IMR-90 (cell line): ENCODE data around the gene PLEKHG4. TPM values are rescaled to one million over a fixed set of nuclear protein-coding genes. Genes with fewer than 3 reads are reported as not detected.

ENCODE experiments used
- ATAC-seq: fragments of 200-7000 bp; cut with Tn5 transposase; 2 replicates; pipeline ENCODE4 v1.9.1; 2020; ENCODE audit warnings: low read depth, mild to moderate bottlenecking, moderate library complexity
- BruUV-seq: library from RNA; stranded (reverse); fragments of 400-500 nt; replicated peaks from 2 replicates; lab custom pipeline; 2021; lab: Mats Ljungman, UMichigan
- CTCF ChIA-PET: fragments of 300-600 bp; formaldehyde crosslinking; extraction: SDS; loops from one replicate; lab custom pipeline; 2021; ENCODE audit warnings: antibody characterized with exemption; lab: Yijun Ruan, JAX
- POLR2A ChIA-PET: fragments of 300-600 bp; sonication (Branson Sonifier 250); formaldehyde crosslinking; loops from one replicate; lab custom pipeline; 2022; ENCODE audit warnings: antibody characterized with exemption; ENCODE audit not compliant: unreplicated experiment; lab: Charles Lee
- DNase-seq: peaks from one replicate; pipeline ENCODE4 v3.0.0; 2013
- H2AFZ ChIP-seq: replicated peaks from 2 replicates; pipeline ENCODE3; 2013; ENCODE audit warnings: low read length, mild to moderate bottlenecking; ENCODE audit not compliant: poor library complexity
- H2AK5ac ChIP-seq: 2 replicates; pipeline ENCODE4 v1.6.1; 2013; ENCODE audit warnings: low read depth, low read length, inconsistent platforms
- H2AK9ac ChIP-seq: replicated peaks from 2 replicates; pipeline ENCODE3; 2013; ENCODE audit warnings: mild to moderate bottlenecking, low read depth, low read length, moderate library complexity; ENCODE audit not compliant: poor library complexity
- H2BK120ac ChIP-seq: 2 replicates; pipeline ENCODE4 v1.6.1; 2013; ENCODE audit warnings: low read depth, low read length, inconsistent platforms
- H2BK15ac ChIP-seq: 3 replicates; pipeline ENCODE4 v1.6.1; 2013; ENCODE audit warnings: low read depth, low read length, inconsistent platforms
- H2BK20ac ChIP-seq: 2 replicates; pipeline ENCODE4 v1.6.1; 2013; ENCODE audit warnings: low read depth, mild to moderate bottlenecking, inconsistent platforms, low read length, moderate library complexity
- H2BK5ac ChIP-seq: 2 replicates; pipeline ENCODE4 v1.6.1; 2013; ENCODE audit warnings: mild to moderate bottlenecking, low read depth, low read length, inconsistent platforms; ENCODE audit not compliant: poor library complexity, severe bottlenecking
- H3K14ac ChIP-seq: replicated peaks from 2 replicates; pipeline ENCODE4 v1.6.1; 2013; ENCODE audit warnings: low read depth, low read length, inconsistent platforms
- H3K18ac ChIP-seq: 2 replicates; pipeline ENCODE4 v1.6.1; 2013; ENCODE audit warnings: low read depth, low read length, control low read depth
- H3K23ac ChIP-seq: 2 replicates; pipeline ENCODE4 v1.6.1; 2013; ENCODE audit warnings: low read depth, low read length, inconsistent platforms
- H3K27ac ChIP-seq: 2 replicates; pipeline ENCODE4 v1.5.1; 2013; ENCODE audit warnings: mild to moderate bottlenecking, control low read depth, low read length; ENCODE audit not compliant: insufficient read depth
- H3K27me3 ChIP-seq: 2 replicates; pipeline ENCODE4 v1.6.1; 2013; ENCODE audit warnings: low read length; ENCODE audit not compliant: control insufficient read depth, insufficient read depth
- H3K36me3 ChIP-seq: 2 replicates; pipeline ENCODE4 v1.6.1; 2013; ENCODE audit warnings: low read length, mixed read lengths; ENCODE audit not compliant: control insufficient read depth, insufficient read depth
- H3K4ac ChIP-seq: 2 replicates; pipeline ENCODE4 v1.6.1; 2013; ENCODE audit warnings: low read depth, low read length, inconsistent platforms
- H3K4me1 ChIP-seq: 2 replicates; pipeline ENCODE4 v1.6.1; 2013; ENCODE audit warnings: low read length, mixed read lengths; ENCODE audit not compliant: control insufficient read depth, insufficient read depth
- H3K4me2 ChIP-seq: 2 replicates; pipeline ENCODE4 v1.6.1; 2013; ENCODE audit warnings: low read depth, mild to moderate bottlenecking, control low read depth, low read length, moderate library complexity
- H3K4me3 ChIP-seq: 2 replicates; pipeline ENCODE4 v1.5.1; 2013; ENCODE audit warnings: low read depth, mild to moderate bottlenecking, control low read depth, low read length, moderate library complexity; ENCODE audit not compliant: insufficient read depth
- H3K56ac ChIP-seq: 2 replicates; pipeline ENCODE4 v1.6.1; 2013; ENCODE audit warnings: low read length, inconsistent platforms; ENCODE audit not compliant: insufficient read depth; ENCODE audit errors: extremely low read depth
- H3K79me1 ChIP-seq, 2 experiments: 2 replicates each; pipeline ENCODE4 v1.6.1; 2013; ENCODE audit warnings: low read length in 2 of 2, inconsistent platforms in 1 of 2, low read depth in 1 of 2
- H3K9ac ChIP-seq: 2 replicates; pipeline ENCODE4 v1.6.1; 2013; ENCODE audit warnings: low read depth, low read length, control low read depth
- H3K9me1 ChIP-seq: 2 replicates; pipeline ENCODE4 v1.6.1; 2013; ENCODE audit warnings: low read length, inconsistent platforms; ENCODE audit not compliant: insufficient read depth
- H3K9me3 ChIP-seq: 2 replicates; pipeline ENCODE4 v1.6.1; 2013; ENCODE audit warnings: low read length; ENCODE audit not compliant: control insufficient read depth, insufficient read depth
- H4K20me1 ChIP-seq: 2 replicates; pipeline ENCODE4 v1.6.1; 2013; ENCODE audit warnings: low read length, inconsistent platforms; ENCODE audit not compliant: insufficient read depth
- H4K5ac ChIP-seq: 2 replicates; pipeline ENCODE4 v1.6.1; 2013; ENCODE audit warnings: mild to moderate bottlenecking, low read depth, low read length, control low read depth
- H4K8ac ChIP-seq, 2 experiments: 2 replicates each; pipeline ENCODE4 v1.6.1; 2013; ENCODE audit warnings: low read depth in 2 of 2, low read length in 2 of 2, control low read depth in 1 of 2, inconsistent platforms in 1 of 2
- H4K91ac ChIP-seq: 2 replicates; pipeline ENCODE4 v1.6.1; 2013; ENCODE audit warnings: low read depth, low read length, inconsistent platforms; ENCODE audit not compliant: insufficient read depth
- MXI1 ChIP-seq: IDR thresholded peaks from 2 replicates; pipeline ENCODE4 v1.6.1; 2012; ENCODE audit warnings: low read depth, mild to moderate bottlenecking, low read length, moderate library complexity, borderline replicate concordance
- WGBS, 2 experiments: methylation state at CpG; one replicate each; pipeline versions ENCODE4 v1.1.5 to v1.1.7; 2013; ENCODE audit warnings: missing lambda C conversion rate in 2 of 2; ENCODE audit not compliant: insufficient read length in 1 of 2; ENCODE audit errors: extremely low coverage in 2 of 2; 5-methylcytosine and 5-hydroxymethylcytosine counted together
- dilution Hi-C: fragments of 300-500 bp; cut with HindIII; formaldehyde crosslinking; loops from one replicate; pipeline ENCODE4 v1.14.3; 2018; ENCODE audit warnings: low sequenced_read_pairs; ENCODE audit not compliant: unreplicated experiment
- in situ Hi-C: fragments of 300-500 bp; cut with MboI; formaldehyde crosslinking; loops from 3 replicates; pipeline ENCODE4 v1.14.3; 2019; ENCODE audit warnings: low sequenced_read_pairs, inconsistent platforms, mixed read lengths
- intact Hi-C: fragments of 100-400 bp; cut with micrococcal nuclease; formaldehyde crosslinking; loops from 2 replicates; pipeline ENCODE4 v1.10.0; 2022
- polyA plus RNA-seq, 3 experiments: library from polyadenylated mRNA; depleted of rRNA; stranded (reverse); fragments of >200 nt; gene quantifications; 2 replicates each; pipeline ENCODE4 v1.2.3, GENCODE V29; 2012; ENCODE audit warnings: low replicate concordance in 1 of 3
- total RNA-seq: library from RNA; depleted of rRNA; stranded (reverse); fragments of >200 nt; gene quantifications from 2 replicates; pipeline ENCODE4 v1.2.3, GENCODE V29; 2012
- TF ChIP-seq, protein P1 (sequence below): conservative IDR thresholded peaks from 2 replicates; pipeline ENCODE4 v1.5.1; 2012; ENCODE audit warnings: mild to moderate bottlenecking, low read depth, low read length, improper control_type of control experiment

Gene PLEKHG4
- total and polyA plus RNA-seq, 2 of the 4 experiments (the other 2 are of a cell fraction): 14.0 to 50.7 TPM

DNA sequence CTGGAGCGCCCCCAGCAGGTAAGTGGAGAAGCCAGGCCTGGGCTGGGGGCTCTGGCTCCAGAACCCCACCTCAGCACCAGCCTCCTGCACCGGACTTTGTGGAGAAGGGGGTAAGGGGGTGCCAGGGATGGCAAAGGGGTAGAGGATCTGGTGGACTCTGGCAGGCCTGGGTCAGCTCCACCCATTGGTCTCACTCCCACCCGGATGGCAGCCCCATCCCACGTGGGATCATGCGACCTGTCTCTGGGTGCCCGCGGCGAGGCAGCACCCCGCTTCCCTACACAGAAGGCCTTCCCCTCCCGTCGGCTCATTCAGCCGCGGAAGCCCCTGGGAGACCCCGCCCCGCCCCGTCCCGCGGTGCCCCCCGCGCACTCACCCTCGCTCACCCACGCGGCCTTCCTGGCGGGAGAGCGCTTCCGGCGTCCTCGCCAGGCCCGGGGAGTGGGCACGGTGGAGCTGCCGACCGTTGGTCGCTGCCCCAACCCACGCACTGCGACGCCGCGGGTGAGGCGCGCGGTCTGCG lies 498 bp upstream of the PLEKHG4 start:
- H2AK5ac ChIP-seq: peak overlapping the region; percentile 98
- peak overlapping the region; percentile 91 for H3K27ac ChIP-seq
- H2BK120ac ChIP-seq: peak overlapping the region; percentile 99
- dilution Hi-C loops (no loop called here), in situ Hi-C loops (no loop called here), intact Hi-C loops (no loop called here)
- H3K9me3 ChIP-seq: no peaks in the 10 kb centered on the region
- H3K9me1 ChIP-seq: peaks cover 29% of the 10 kb centered on the region
- no TSS peak for BruUV-seq
- peak overlapping the region; percentile 92 for H2AFZ ChIP-seq
- DNase-seq (no peak), ATAC-seq (peak; percentile 8)
- peak overlapping the region; percentile 99 for H2BK20ac ChIP-seq
- H2AK9ac ChIP-seq: peak overlapping the region; percentile 94
- peak overlapping the region; percentile 97 for H4K91ac ChIP-seq
- 0 out of 2 replicates have a peak, but pooled peaks cover 3% of the 10 kb centered on the region for H3K36me3 ChIP-seq
- peak overlapping the region; percentile 66 for H3K18ac ChIP-seq
- 0 out of 2 replicates have a peak, but pooled peaks cover 4% of the 10 kb centered on the region for H4K20me1 ChIP-seq
- CTCF ChIA-PET: no interaction called here
- peaks cover 13 to 33% of the 10 kb centered on the region in 2 experiments; a peak in 3 of 4 replicates for H3K79me1 ChIP-seq
- peak overlapping the region; percentile 92 for H3K56ac ChIP-seq
- H3K4me3 ChIP-seq: peak overlapping the region; percentile 45
- peak overlapping the region; percentile 94 for H2BK15ac ChIP-seq
- no peak for TF ChIP-seq MXI1
- TF ChIP-seq, protein P1, sequence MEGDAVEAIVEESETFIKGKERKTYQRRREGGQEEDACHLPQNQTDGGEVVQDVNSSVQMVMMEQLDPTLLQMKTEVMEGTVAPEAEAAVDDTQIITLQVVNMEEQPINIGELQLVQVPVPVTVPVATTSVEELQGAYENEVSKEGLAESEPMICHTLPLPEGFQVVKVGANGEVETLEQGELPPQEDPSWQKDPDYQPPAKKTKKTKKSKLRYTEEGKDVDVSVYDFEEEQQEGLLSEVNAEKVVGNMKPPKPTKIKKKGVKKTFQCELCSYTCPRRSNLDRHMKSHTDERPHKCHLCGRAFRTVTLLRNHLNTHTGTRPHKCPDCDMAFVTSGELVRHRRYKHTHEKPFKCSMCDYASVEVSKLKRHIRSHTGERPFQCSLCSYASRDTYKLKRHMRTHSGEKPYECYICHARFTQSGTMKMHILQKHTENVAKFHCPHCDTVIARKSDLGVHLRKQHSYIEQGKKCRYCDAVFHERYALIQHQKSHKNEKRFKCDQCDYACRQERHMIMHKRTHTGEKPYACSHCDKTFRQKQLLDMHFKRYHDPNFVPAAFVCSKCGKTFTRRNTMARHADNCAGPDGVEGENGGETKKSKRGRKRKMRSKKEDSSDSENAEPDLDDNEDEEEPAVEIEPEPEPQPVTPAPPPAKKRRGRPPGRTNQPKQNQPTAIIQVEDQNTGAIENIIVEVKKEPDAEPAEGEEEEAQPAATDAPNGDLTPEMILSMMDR: 0 out of 2 replicates have a peak, but pooled peaks have one; percentile 11
- no peaks in the 10 kb centered on the region for H3K27me3 ChIP-seq
- H3K4ac ChIP-seq: peak overlapping the region; percentile 99
- H3K9ac ChIP-seq: peak overlapping the region; percentile 82
- H4K5ac ChIP-seq: peak overlapping the region; percentile 58
- peak overlapping the region; percentile 79 to 92 for H4K8ac ChIP-seq
- peaks cover 26% of the 10 kb centered on the region for H3K4me1 ChIP-seq
- peak overlapping the region; percentile 95 for H2BK5ac ChIP-seq
- POLR2A ChIA-PET: no interaction called here
- peak overlapping the region; percentile 87 for H3K4me2 ChIP-seq
- H3K23ac ChIP-seq: peak overlapping the region; percentile 89
- H3K14ac ChIP-seq: peak overlapping the region; percentile 95
- 2% methylated on average over 13 of the region's 42 CpGs; no CpG with 5 or more reads in 1 of the 2 experiments for WGBS, 2 experiments
